ENCODE data around the gene ERICH2.
"Not testable (repeated sequence)": the region's sequence is repeated elsewhere in the genome, so short reads cannot be mapped to it uniquely, and the experiment has no call there.

Gene ERICH2, protein sequence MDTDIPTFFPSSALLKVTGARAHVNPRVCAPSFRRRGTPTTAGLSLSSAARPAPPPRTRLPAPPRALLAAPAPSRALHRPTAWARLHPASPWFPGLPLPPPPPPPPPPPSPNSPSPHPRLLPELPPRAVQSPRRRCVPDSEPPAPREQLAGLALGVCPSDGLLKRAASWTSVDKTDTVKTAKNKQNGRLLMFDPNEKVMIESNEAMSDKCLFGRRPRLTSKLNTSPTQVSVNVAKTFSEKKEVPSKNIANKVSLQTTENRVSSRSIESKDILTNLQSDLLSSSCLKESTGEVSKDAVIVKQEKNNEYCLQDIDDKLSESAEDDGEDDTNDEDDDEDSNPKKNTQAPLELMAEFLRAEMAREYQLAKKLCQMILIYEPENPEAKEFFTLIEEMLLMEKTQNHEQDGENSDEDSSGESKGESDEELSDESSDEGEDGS

DNA sequence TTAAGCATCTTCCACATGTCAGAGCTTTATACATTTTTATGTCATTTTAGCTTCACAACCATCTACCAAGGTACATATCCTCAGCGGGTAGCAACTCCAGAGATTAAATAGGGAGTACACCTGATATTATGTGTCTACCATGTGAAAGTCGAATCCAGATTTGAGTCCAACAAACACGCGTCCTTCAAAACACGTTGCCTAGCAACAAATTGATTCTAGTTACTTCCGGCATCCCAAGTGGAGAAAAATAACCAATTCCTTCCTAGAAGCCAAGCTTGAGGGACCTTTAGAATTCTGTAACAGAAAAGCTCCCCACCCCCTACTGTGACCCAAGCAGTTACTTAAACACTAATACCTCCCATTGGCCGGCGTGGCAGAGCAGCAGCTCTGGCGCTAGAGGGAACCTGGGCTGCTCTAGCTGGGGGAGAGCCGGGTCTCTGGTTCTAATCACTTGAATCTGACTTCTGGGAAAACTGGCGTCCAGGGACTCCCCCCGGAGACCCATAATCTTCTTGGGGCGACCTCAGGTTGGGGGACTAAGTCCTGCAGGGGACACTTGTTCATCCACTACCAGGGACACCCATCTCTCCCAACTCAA lies at the start of gene ERICH2:
ERICH2 (plus strand) TSS at position 371 of the 598 bp plus-strand sequence. CDS start 304 bp downstream, outside the sequence.
- peak; percentile 3 for DNase-seq (ENCODE audit: low read depth)

DNA sequence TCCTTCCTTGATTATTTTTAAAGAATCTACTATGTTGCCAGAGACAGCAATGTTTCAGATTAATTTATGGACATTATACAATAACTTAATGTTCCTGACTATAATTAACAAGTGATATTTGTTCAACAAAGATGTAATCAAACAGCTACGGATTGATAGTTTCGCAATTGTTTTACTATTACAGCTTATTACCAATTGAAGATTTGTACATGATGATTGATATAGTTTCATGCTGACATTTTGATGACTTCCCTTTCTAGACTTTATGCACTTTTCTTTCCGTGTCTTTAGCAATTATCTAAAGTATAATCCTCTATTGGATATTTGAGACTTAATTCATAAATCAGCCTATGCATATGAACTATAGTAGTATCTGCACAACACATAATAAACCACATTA lies 48.5 kb upstream of the ERICH2 start:
- no peak for DNase-seq (ENCODE audit: low read depth)

DNA sequence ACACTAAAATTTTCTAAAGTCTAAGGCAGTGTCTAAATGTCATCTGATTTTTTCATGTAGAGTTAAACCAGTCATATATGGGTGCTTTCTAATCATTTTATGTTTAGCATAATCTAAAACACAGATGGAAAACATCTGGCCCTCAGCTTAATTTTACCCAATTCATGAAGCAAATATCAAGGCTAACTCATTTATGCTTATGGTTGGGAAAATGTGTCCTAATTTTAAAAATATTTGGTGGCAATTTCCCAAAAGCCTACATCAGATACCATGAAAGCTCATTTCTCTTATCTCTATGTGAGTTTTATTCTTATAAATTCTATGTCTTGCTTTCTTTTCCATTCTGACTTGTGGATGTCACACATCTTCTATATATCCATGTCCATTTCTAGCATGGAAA lies 47.9 kb upstream of the ERICH2 start:
- DNase-seq (ENCODE audit: low read depth), result no peak

DNA sequence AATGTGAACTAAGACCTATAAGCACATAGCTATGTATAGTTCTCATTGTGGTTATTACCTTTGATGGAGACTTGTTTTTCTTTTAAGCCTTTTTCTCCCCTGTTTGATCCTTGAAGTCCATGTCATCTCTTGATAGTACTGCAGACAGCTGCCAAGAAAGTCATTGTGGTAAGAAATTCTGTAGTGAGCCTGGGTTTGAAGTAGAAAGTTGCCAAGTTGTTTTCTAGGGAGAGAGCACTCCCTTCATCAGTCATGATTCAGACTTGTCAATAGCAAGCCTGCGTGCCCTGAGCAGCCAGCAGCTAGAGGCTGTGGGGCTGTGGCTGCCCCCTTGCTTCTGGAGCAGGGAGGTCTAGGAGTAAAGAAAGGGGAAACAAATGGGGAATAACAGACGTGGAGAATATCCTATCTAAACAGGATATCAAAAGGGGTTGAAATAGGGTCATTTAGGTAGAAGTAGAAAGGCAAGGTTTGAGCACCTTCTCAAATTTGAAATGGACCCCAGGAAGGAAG lies 46.7 kb upstream of the ERICH2 start:
- no peak for DNase-seq (ENCODE audit: low read depth)

DNA sequence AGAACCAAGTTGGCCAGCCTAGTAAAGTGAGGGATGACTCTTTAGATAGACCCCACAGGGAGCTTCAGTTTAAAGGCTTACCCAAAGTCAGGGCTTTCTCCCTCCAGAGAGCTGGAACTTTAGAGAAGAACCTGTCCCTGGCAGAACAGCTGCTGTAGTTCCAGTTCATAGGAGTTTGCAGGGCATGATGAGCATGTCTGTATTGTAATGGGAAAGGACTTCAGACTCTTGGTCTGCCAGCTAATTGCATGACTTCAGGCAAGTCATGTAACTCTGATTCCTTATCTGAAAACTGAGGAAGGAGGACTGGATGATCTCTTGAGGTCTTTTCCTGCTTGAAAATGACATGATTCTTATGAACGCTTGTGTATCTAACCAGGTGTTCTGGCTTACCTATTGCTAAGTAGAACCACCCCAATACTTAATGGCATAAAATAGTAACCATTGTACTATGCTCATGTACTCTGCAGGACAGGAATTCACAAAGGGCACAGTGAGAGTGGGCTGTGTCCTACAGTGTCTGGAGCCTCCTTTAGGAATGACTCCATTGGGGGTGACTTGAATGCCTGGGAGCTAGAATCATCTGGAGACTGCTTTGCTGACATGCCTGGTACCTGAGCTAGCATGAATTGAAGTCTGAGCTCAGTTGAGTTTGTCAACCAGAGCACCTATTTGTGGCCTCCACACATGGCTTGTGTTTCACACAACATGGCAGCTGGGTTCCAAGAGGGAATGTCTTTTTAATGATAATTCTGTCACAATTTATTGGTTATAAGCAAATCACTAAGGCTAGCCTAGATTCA lies 36.2 kb upstream of the ERICH2 start:
- DNase-seq (ENCODE audit: low read depth), result no peak

DNA sequence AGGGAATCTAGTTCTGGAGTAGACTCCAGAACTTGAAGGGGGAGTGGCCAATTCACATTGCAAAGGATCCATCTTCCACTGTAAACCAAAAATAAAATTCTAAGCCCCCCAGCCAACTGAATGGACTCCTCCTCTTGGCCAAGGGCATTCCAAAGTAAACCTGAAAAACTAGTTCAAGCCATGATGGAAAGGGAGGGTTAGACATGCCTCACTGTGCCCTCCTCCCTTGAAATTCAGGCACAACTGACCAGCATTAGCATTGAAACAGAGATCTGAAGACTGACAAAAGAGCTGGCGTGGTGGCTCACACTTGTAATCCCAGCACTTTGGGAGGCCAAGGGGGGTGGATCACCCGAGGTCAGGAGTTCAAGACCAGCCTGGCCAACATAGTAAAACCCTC lies 35.6 kb upstream of the ERICH2 start:
- not testable (repeated sequence) for DNase-seq (ENCODE audit: low read depth)

DNA sequence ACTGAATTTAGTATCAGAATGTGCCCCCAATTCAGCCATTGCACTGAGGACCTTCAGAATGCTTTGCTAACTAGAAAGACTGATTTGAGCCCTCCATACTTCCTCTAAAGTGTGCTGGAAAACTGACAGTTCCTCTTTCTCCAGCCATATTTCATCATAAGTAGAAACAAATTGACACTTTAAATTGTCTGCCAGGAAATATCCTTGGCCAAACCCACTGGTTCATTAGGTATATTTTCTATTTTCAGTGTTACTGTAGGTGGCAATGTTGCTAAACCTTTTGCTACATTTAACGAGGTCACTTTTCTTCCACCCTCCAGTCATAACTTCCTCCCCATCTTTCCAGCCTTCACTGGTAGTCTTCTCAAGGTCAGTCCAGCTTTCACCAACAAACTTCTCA lies 33.5 kb upstream of the ERICH2 start:
- DNase-seq (ENCODE audit: low read depth), result no peak

DNA sequence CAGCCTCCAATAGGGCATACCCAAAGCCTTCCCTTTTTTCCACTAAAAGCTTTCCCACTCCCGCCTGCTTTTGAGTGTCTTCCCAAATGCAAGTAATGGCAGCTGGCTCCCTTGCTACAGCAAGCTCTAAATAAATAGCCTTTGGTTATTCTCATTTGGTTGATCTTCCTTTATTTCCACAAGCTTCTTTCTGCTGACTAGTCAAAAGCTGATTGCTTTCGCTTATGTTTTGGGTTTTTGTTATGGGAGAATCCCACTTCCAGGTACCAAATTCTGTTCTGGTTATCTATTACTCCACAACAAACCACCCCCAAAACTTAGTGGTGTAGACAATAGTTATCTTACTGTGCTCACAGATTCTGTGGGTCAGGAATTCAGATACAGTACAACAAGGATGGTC lies 32.8 kb upstream of the ERICH2 start:
- no peak for DNase-seq (ENCODE audit: low read depth)

DNA sequence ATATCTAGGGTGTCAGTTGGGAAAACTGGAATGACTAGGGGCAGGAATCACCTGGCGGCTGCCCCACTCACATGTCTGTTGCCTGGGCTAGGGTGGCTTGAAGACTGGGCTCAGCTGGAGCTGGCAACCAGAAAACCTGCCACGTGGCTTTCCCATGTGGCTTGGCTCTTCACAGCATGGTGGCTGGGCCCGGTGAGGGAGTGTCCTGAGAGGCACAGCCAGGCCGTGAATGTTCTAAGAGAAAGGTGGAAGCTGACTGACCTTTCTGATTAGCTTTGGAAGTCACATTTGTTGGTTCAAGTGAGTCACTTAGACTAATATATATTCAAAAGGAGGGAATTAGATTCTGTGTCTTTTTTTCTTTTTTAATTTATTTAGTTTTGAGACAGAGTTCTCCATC lies 32.4 kb upstream of the ERICH2 start:
- DNase-seq (ENCODE audit: low read depth), result no peak

DNA sequence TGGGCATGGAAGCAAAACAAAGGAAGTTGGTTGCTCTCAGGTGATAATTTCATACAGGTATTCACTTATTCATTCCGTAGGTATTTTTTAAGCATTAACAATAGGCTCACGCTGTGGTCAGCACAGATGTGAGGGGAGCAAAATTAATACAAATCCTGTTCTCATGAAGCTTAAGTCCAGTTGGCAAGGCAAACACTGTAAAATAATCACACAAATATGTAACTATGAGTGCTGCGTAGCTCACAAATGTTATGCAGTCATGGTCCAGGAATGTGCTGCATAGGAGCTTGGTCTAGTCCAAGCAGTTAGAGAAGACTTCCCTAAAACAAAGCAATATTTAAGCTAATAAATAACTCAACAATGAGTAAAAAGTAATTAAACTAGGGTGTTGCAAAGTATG lies 31.1 kb upstream of the ERICH2 start:
- DNase-seq (ENCODE audit: low read depth), result peak; percentile 93

DNA sequence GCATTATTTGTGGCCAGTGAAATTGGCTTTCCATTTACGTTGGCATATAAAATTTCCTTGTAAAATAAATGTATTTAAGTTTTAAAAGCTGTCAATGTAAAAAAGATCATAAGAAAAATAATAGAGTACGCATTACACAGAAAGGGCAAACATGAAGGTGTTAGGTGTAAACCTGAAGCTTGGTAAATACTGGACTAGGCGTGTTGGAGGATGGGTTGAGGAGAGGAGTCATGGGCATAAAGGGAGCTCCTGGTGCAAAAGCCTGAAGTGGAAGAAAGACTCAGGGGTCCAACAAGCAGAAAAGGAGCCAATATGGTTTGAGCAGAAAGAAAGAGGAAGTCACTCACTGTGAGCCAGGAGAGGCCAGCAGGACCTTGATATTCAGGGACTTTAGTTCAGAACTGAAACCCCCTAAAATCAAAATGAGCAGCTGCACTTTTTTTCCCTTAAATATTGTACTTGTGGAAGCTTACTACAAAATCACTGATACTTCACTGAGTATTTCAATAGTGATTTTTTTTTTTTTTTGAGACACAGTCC lies 30.6 kb upstream of the ERICH2 start:
- no peak for DNase-seq (ENCODE audit: low read depth)

DNA sequence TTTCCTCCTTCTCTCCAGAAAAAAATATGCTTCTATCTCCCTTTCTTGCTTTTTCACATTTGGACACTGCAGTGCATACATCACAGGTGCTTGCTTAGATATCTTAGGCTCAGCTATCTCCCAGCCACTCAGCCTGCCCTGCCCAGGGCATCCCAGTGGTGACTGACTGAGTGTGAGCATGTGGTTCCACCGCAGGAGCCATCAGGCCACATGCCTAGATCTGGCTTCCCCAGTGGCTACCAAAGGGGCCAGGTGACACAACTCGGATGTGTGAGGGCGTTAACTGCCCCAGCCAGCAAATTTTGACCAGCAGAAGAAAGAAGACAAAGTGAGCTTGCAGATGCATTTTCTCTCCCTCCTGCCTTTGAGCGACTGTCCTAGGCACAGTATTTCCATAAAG lies 29.5 kb upstream of the ERICH2 start:
- no peak for DNase-seq (ENCODE audit: low read depth)

DNA sequence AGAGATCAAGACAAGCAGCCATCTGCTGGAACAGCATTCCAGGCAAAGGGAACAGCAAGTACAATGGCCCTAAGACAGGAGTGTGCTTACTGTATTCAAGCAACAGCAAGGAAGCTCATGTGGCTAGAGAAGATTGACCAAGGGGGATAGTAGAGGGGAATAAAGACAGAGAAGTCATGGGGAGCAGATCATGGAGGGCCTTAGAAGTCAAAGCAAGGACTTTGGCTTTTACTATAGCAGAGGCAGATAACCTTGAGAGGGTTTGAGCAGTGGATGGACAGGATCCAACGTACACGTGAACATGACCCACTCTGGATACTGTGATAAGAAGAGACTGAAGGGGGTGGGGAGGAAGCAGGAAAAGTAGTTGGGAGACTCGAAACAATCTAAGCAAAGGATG lies 28.2 kb upstream of the ERICH2 start:
- DNase-seq (ENCODE audit: low read depth), result no peak

DNA sequence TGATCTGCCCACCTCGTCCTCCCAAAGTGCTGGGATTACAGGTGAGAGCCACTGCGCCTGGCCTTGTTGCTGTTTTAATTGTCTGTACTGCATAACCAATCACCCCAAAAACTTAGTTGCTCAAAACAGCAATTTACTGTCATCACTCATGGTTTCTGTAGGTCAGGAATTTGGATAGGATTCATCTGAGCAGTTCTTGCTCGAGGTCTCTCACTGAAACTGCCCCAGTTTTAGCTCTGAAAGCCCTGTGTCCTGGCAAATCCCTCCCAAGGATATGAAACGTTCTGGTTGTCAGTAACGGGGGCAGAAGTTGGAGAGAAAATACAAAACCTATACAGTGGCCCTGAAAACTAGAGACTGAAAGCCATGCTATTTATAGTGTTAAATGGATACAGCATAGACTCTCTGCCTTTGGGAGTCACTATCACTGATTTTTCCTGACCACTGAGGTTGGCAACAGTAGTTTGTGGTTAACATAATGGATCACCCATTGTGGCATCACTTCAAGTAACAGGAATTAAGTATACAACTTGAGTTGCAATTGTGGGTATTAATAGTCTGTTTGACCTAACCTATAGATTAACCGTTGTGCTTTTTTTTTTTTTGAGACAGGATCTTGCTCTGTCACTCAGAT lies 27.2 kb upstream of the ERICH2 start:
- no peak for DNase-seq (ENCODE audit: low read depth)

DNA sequence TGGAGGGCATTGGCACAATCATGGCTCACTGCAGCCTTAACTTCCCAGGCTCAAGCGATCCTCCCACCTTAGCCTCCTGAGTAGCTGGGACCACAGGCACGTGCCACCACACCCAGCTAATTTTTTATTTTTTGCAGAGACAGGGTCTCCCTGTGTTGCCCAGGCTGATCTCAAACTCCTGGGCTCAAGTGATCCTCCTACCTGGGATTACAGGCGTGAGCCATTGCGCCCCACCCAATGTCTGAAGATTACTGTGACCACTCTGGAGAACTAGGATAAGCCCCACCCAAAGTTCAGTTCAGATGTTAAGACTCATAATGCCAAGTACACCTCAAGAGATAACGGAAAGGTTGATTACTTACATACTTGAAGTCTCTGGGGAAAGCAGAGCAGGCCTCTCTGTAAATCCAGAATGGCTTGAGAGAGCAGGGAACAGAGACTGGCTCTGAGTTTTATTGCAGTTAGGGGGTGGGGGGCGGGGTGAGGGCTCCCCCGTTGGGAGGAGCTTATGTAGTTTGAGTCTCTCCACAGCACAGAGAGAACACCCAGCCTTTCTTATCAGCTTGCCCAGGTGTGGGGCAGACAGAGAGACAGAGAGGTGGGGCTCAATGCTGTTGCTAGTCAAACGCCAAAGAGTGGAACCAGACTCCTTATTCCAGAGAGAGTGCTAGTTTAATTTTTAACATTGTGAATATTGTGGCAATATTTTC lies 26.5 kb upstream of the ERICH2 start:
- no peak for DNase-seq (ENCODE audit: low read depth)

DNA sequence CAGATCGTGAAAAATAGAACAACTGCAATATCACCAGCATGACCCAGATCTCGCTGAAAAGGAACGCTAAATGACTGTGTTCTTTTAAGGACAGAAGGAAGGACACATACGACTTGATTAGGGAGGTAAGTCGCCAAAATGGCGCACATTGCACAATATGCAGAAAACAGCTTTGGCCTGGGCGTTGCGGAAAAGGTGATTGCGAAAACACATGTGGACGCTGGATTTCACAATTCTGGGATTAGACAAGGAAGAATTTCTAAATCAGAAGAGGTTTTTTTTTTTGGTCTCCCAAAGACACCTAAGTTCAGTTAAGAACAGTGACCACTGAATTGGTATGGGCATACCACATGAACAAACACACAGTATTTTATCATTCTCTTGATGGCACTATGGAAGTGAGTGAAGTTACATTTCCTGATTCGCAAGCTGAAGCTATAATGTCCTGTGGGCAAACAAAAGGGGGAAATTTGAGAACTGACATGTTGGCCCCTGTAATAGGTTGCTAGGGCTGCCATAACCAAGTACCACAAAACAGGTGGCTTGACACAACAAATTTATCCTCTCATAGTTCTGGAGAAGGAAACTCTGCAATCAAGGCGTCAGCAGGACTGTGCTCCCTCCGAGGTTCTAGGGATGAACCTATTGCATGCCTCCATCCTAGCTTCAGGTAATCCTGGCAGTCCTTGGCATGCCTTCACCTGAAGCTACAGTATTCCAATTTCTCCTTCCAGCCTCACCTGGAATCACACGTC lies 25.8 kb upstream of the ERICH2 start:
- no peak for DNase-seq (ENCODE audit: low read depth)

DNA sequence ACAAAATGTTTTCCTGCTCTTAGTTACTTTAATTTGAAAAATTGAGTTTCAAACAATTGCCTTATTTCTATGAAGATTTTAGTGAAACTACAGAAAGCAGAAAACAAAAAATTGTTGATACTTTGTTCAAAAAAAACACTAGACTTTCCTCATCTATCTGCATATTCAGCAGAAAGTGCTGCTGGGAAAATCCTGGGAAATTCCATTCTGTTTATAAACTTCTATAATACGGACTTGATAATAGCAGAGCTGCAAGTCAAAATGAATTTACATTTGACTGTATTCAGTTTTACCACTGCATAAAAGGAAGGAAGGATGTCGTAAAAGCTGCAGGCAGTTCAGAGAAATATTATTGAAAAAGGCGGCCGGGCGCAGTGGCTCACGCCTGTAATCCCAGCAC lies 24.9 kb upstream of the ERICH2 start:
- DNase-seq (ENCODE audit: low read depth), result no peak

DNA sequence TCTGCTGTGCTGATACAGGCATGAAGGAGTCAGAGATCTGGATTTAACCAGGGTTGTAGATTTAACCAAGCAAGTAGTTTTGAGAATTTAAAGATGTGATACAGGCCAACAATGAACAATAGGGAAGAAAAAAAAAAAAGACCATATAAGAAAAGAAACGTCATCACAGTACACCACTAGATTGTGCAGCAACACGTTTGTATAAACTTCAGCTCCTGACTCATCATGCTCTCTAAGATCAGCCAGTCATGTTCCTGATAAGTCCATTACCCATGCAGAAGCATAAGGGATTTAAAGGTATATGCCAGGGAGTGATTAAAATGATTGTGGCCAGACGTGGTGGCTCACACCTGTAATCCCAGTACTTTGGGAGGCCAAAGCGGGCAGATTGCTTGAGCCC lies 22.3 kb upstream of the ERICH2 start:
- peak; percentile 61 for DNase-seq (ENCODE audit: low read depth)

DNA sequence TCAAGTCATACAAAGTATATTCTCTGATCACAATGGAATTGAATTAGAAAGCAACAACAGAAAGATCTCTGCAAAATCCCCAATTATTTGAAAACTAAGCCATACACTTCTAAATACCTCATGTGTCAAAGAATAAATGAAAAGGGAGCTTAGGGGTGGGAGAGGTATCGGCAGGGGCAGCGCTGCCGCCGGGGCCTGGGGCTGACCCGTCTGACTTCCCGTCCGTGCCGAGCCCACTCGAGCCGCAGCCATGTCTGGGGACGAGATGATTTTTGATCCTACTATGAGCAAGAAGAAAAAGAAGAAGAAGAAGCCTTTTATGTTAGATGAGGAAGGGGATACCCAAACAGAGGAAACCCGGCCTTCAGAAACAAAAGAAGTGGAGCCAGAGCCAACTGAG lies 18.6 kb upstream of the ERICH2 start:
- not testable (repeated sequence) for DNase-seq (ENCODE audit: low read depth)

DNA sequence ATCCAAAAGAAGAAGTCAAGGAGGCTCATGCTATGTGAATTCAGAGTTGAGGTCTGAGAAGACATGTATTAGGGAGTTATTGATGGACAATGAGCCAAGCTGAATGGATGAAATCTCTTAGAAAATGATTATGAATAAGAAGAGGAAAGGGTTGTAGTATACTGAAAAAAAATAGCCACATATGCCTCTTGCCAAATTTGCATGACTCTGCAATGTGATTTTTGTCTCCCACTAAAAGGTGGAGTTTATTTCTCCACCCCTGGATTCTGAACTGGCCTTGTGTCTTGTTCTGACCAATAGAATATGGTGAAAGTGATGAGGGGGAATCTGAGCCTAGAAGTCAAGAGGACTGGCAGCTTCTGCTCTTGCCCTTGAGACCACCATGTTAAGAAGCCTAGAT lies 8.6 kb upstream of the ERICH2 start:
- DNase-seq (ENCODE audit: low read depth), result no peak

DNA sequence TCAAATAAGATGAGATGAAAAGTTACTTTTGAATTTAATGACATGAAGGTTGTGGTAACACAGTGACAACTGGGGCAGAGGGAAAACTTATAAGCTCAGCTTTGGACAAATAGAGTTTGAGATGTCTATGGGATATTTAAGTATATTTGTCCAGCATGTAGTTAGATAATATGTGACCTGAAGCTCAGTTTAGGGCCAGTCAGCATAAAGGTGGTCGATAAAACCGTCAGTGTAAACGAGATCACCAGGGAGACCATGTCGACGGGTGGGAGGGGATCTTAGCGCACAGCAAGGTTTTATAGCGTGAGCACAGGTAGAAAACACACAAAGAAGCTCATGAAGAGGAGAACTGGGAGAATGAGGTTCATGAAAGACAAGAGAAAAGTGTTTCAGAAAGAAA lies 7.4 kb upstream of the ERICH2 start:
- DNase-seq (ENCODE audit: low read depth), result no peak

All from non-pigmented ciliary epithelial cell (primary cell).